ENCODE data around the gene RBMS2.
A peak's percentile ranks its signal among the peaks of the same experiment; 100 is the strongest.

The RBMS2 gene

GRCh38 chr12:56581418-56582145 lies 60.0 kb downstream of the RBMS2 start:
- no peak for DNase-seq (ENCODE audit: low read depth)

GRCh38 chr12:56585098-56585497 lies 63.5 kb downstream of the RBMS2 start:
- no peak for DNase-seq (ENCODE audit: low read depth)

- no peak for DNase-seq (ENCODE audit: low read depth)
These were observed 68.2 kb downstream of the RBMS2 start for GRCh38 chr12:56589783-56590182.

- no peak for DNase-seq (ENCODE audit: low read depth)
These were observed 68.7 kb downstream of the RBMS2 start for GRCh38 chr12:56590237-56590830.

GRCh38 chr12:56591126-56591525 lies 69.5 kb downstream of the RBMS2 start:
- no peak for DNase-seq (ENCODE audit: low read depth)

GRCh38 chr12:56591961-56592360 lies 70.3 kb downstream of the RBMS2 start:
- no peak for DNase-seq (ENCODE audit: low read depth)

- peak; percentile 26 for DNase-seq (ENCODE audit: low read depth)
These were observed 72.4 kb downstream of the RBMS2 start for GRCh38 chr12:56593909-56594621.

GRCh38 chr12:56596815-56597214 lies 75.2 kb downstream of the RBMS2 start:
- DNase-seq (ENCODE audit: low read depth): no peak

GRCh38 chr12:56599041-56599440 lies 77.4 kb downstream of the RBMS2 start:
- DNase-seq (ENCODE audit: low read depth): no peak

- DNase-seq (ENCODE audit: low read depth): no peak
These were observed 78.2 kb downstream of the RBMS2 start for GRCh38 chr12:56599797-56600196.

GRCh38 chr12:56600753-56601152 lies 79.1 kb downstream of the RBMS2 start:
- DNase-seq (ENCODE audit: low read depth): no peak

GRCh38 chr12:56601503-56601902 lies 79.9 kb downstream of the RBMS2 start:
- no peak for DNase-seq (ENCODE audit: low read depth)

GRCh38 chr12:56602239-56602638 lies 80.6 kb downstream of the RBMS2 start:
- DNase-seq (ENCODE audit: low read depth): no peak

GRCh38 chr12:56604355-56604754 lies 82.7 kb downstream of the RBMS2 start:
- no peak for DNase-seq (ENCODE audit: low read depth)

- DNase-seq (ENCODE audit: low read depth): no peak
These were observed 93.0 kb downstream of the RBMS2 start for GRCh38 chr12:56614627-56615026.

GRCh38 chr12:56616244-56616643 lies 94.6 kb downstream of the RBMS2 start:
- no peak for DNase-seq (ENCODE audit: low read depth)

- DNase-seq (ENCODE audit: low read depth): no peak
These were observed 95.3 kb downstream of the RBMS2 start for GRCh38 chr12:56616925-56617324.

- DNase-seq (ENCODE audit: low read depth): no peak
These were observed 100.9 kb downstream of the RBMS2 start for GRCh38 chr12:56622535-56622934.

GRCh38 chr12:56626701-56627100 lies 105.1 kb downstream of the RBMS2 start:
- no peak for DNase-seq (ENCODE audit: low read depth)

GRCh38 chr12:56628671-56629458 lies 107.2 kb downstream of the RBMS2 start:
- peak; percentile 33 for DNase-seq (ENCODE audit: low read depth)

- DNase-seq (ENCODE audit: low read depth): peak; percentile 48
These were observed 108.0 kb downstream of the RBMS2 start for GRCh38 chr12:56629459-56630179.

- DNase-seq (ENCODE audit: low read depth): peak; percentile 78
These were observed 108.6 kb downstream of the RBMS2 start, which contains the start of gene BAZ2A for GRCh38 chr12:56630180-56630632. BAZ2A (minus strand) TSS chr12:56630326; CDS start chr12:56617530, 12,796 bp downstream.

Measured in activated T-helper 9 cell treated with anti-CD3 and anti-CD28 coated beads, Interleukin-2, amount 50 U/mL, for 16 hours (primary cell).